ENCODE results near the gene INTS7. TPM values are rescaled to one million over a fixed set of nuclear protein-coding genes. Genes with fewer than 3 reads are reported as not detected.
A peak's percentile ranks its signal among the peaks of the same experiment; 100 is the strongest.

The INTS7 gene
- total and polyA plus RNA-seq, 2 of the 4 experiments (the other 2 are of a cell fraction), result 8.3 to 24.9 TPM

DNA sequence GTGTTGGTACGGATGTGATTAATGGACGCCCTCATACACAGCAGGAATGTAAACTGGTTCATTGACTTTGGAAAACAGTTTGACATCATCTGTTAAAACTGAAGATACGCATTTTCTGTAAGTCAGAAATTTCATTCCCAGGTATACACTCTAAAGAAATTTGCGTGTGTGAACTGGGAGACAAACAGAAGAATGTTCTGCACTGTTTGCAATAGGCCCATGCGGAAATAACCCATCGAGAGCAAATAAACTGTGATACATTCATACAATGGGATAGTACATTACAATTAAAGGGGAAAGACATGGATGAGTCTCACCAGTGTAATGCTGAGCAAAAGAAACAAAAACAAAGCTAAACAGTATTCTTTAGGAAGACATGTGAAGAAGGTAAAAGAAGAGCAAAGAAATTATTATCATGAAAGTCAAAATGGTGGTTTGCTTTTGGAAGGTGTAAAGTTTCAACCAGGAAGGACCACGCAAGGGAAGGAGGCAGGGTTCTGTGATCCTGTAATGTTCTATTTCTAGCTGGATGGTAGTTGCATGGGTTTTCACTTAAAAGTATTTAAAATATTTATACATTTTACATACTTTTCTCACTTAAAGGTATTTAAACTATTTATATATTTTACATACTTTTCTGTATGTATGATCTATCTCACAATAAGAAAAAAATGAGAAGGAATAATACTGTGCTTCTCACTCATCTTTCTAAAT, 30.3 kb downstream of the INTS7 start:
- no peak overlapping the region for H4K91ac ChIP-seq (ENCODE audit: insufficient read depth, low read depth, low read length)
- H2BK15ac ChIP-seq (ENCODE audit: low read depth, low read length), result no peak overlapping the region
- no TSS peak for BruUV-seq (replicated peaks)
- no peak overlapping the region for H2AK9ac ChIP-seq (replicated peaks; ENCODE audit: low read depth, low read length, poor library complexity)
- peak; percentile 34 for DNase-seq
- no peak overlapping the region for H3K23ac ChIP-seq (ENCODE audit: low read depth, low read length)
- H3K27ac ChIP-seq (ENCODE audit: insufficient read depth, low read length), result no peak overlapping the region
- ATAC-seq (ENCODE audit: low read depth), result peak; percentile 66
- no peak overlapping the region; the same call in 1 of the 2 replicates for H3K14ac ChIP-seq (replicated peaks; ENCODE audit: low read depth, low read length)
- no peak overlapping the region for H2AFZ ChIP-seq (replicated peaks; ENCODE audit: low read length, poor library complexity)
- H3K9ac ChIP-seq (ENCODE audit: low read depth, low read length), result no peak overlapping the region
- no peak overlapping the region for H3K4ac ChIP-seq (ENCODE audit: low read depth, low read length)
- WGBS, 2 experiments (ENCODE audit: extremely low coverage in 2 of 2, insufficient read length in 1 of 2), result 100% methylated on average over 1 of the region's 7 CpGs; no CpG with 5 or more reads in 1 of the 2 experiments
- no peaks in the 10 kb centered on the region for H3K9me3 ChIP-seq (ENCODE audit: control insufficient read depth, insufficient read depth, low read length)
- H3K79me1 ChIP-seq (ENCODE audit: low read depth in 1 of 2, low read length in 2 of 2), result peaks cover 0 to 7% of the 10 kb centered on the region in 2 experiments; a peak in 1 of 4 replicates
- peaks cover 4% of the 10 kb centered on the region for H3K4me1 ChIP-seq (ENCODE audit: control insufficient read depth, insufficient read depth, low read length)
- H3K36me3 ChIP-seq (ENCODE audit: control insufficient read depth, insufficient read depth, low read length), result peaks cover 3% of the 10 kb centered on the region; the same call in 1 of the 2 replicates
- no peak overlapping the region; the same call in 1 of the 2 replicates for H3K4me2 ChIP-seq (ENCODE audit: low read depth, low read length)
- CTCF ChIA-PET, result no interaction called here
- in situ Hi-C loops (cut with MboI; ENCODE audit: low sequenced_read_pairs) (no loop called here), intact Hi-C loops (cut with micrococcal nuclease) (no loop called here), dilution Hi-C loops (cut with HindIII; ENCODE audit: low sequenced_read_pairs, unreplicated experiment) (no loop called here)
- H3K9me1 ChIP-seq (ENCODE audit: insufficient read depth, low read length), result peaks cover 3% of the 10 kb centered on the region; the same call in 1 of the 2 replicates
- H2BK20ac ChIP-seq (ENCODE audit: low read depth, low read length), result 0 out of 2 replicates have a peak overlapping the region, but pooled peaks have one; percentile 70
- H2BK120ac ChIP-seq (ENCODE audit: low read depth, low read length), result no peak overlapping the region
- no peaks in the 10 kb centered on the region for H3K27me3 ChIP-seq (ENCODE audit: control insufficient read depth, insufficient read depth, low read length)
- H4K5ac ChIP-seq (ENCODE audit: low read depth, low read length), result peak overlapping the region; percentile 17; the same call in 1 of the 2 replicates
- no peak overlapping the region for H2AK5ac ChIP-seq (ENCODE audit: low read depth, low read length)
- no peak overlapping the region for H3K4me3 ChIP-seq (ENCODE audit: insufficient read depth, low read depth, low read length)
- peak overlapping the region; percentile 52; the same call in 1 of the 2 replicates for H3K18ac ChIP-seq (ENCODE audit: low read depth, low read length)
- no peaks in the 10 kb centered on the region for H4K20me1 ChIP-seq (ENCODE audit: insufficient read depth, low read length)
- no peak overlapping the region; the same call in 1 of the 2 replicates for H3K56ac ChIP-seq (ENCODE audit: extremely low read depth, insufficient read depth, low read length)
- peak overlapping the region; percentile 57 for H2BK5ac ChIP-seq (ENCODE audit: low read depth, low read length, poor library complexity, severe bottlenecking)
- H4K8ac ChIP-seq (ENCODE audit: low read depth in 2 of 2, low read length in 2 of 2), result no peak overlapping the region
- POLR2A ChIA-PET (ENCODE audit: unreplicated experiment), result no interaction called here
- TF ChIP-seq, protein P1, sequence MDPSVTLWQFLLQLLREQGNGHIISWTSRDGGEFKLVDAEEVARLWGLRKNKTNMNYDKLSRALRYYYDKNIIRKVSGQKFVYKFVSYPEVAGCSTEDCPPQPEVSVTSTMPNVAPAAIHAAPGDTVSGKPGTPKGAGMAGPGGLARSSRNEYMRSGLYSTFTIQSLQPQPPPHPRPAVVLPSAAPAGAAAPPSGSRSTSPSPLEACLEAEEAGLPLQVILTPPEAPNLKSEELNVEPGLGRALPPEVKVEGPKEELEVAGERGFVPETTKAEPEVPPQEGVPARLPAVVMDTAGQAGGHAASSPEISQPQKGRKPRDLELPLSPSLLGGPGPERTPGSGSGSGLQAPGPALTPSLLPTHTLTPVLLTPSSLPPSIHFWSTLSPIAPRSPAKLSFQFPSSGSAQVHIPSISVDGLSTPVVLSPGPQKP (IDR thresholded peaks at IDR 0.05; ENCODE audit: borderline replicate concordance, low read depth, low read length), result no peak
- TF ChIP-seq CEBPB (IDR thresholded peaks at IDR 0.05; ENCODE audit: low read depth, low read length), result no peak
- TF ChIP-seq MAZ (IDR thresholded peaks at IDR 0.05; ENCODE audit: borderline replicate concordance, low read depth, low read length), result no peak
- no peak for TF ChIP-seq RAD21 (IDR thresholded peaks at IDR 0.05; ENCODE audit: low read length)
- TF ChIP-seq NFE2L2 (IDR thresholded peaks at IDR 0.05; ENCODE audit: low read depth, low read length), result no peak
- TF ChIP-seq, protein P2, sequence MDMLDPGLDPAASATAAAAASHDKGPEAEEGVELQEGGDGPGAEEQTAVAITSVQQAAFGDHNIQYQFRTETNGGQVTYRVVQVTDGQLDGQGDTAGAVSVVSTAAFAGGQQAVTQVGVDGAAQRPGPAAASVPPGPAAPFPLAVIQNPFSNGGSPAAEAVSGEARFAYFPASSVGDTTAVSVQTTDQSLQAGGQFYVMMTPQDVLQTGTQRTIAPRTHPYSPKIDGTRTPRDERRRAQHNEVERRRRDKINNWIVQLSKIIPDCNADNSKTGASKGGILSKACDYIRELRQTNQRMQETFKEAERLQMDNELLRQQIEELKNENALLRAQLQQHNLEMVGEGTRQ (IDR thresholded peaks at IDR 0.05; ENCODE audit: low read depth, low read length), result no peak
- TF ChIP-seq FOS (IDR thresholded peaks at IDR 0.05; ENCODE audit: low read depth, low read length), result no peak
- no peak for TF ChIP-seq RFX5 (IDR thresholded peaks at IDR 0.05; ENCODE audit: low read depth, low read length)
- TF ChIP-seq, protein P3, sequence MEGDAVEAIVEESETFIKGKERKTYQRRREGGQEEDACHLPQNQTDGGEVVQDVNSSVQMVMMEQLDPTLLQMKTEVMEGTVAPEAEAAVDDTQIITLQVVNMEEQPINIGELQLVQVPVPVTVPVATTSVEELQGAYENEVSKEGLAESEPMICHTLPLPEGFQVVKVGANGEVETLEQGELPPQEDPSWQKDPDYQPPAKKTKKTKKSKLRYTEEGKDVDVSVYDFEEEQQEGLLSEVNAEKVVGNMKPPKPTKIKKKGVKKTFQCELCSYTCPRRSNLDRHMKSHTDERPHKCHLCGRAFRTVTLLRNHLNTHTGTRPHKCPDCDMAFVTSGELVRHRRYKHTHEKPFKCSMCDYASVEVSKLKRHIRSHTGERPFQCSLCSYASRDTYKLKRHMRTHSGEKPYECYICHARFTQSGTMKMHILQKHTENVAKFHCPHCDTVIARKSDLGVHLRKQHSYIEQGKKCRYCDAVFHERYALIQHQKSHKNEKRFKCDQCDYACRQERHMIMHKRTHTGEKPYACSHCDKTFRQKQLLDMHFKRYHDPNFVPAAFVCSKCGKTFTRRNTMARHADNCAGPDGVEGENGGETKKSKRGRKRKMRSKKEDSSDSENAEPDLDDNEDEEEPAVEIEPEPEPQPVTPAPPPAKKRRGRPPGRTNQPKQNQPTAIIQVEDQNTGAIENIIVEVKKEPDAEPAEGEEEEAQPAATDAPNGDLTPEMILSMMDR (conservative IDR thresholded peaks at IDR 0.05; ENCODE audit: low read depth, low read length), result no peak
- TF ChIP-seq CHD1 (IDR thresholded peaks at IDR 0.05; ENCODE audit: low read depth, low read length), result no peak
- no peak for TF ChIP-seq MXI1 (IDR thresholded peaks at IDR 0.05; ENCODE audit: borderline replicate concordance, low read depth, low read length)
- no peak for TF ChIP-seq SMC3 (IDR thresholded peaks at IDR 0.05; ENCODE audit: low read depth, low read length)
- no peak for TF ChIP-seq POLR2A (IDR thresholded peaks at IDR 0.05; ENCODE audit: low read depth, low read length)
- TF ChIP-seq BHLHE40 (IDR thresholded peaks at IDR 0.05; ENCODE audit: low read depth, low read length), result no peak
- TF ChIP-seq RCOR1 (IDR thresholded peaks at IDR 0.05; ENCODE audit: insufficient replicate concordance, low read length), result no peak

Measured in IMR-90 (cell line).